ENCODE data around the gene SHANK2. TPM values are rescaled to one million over a fixed set of nuclear protein-coding genes. Genes with fewer than 3 reads are reported as not detected.

SHANK2 gene
- total RNA-seq, 2 experiments from 2014 or later = not detected

GRCh38 chr11:71263386-71263785 is 11.0 kb upstream of the SHANK2 start:
- H3K36me3 ChIP-seq (ENCODE audit: insufficient read depth, low read length) = no peaks in the 10 kb centered on the region
- H3K79me2 ChIP-seq (ENCODE audit: insufficient read depth, low read depth, low read length) = no peaks in the 10 kb centered on the region
- POLR2A ChIA-PET = no interaction called here
- no peaks in the 10 kb centered on the region for H3K9me2 ChIP-seq (ENCODE audit: insufficient read depth, low read length)
- no peak overlapping the region for H3K4me2 ChIP-seq (ENCODE audit: low read length)
- TF ChIP-seq CTCF (conservative IDR thresholded peaks at IDR 0.05; ENCODE audit: low read length) (no peak), EZH2phosphoT487 (IDR thresholded peaks at IDR 0.05; ENCODE audit: borderline replicate concordance, low read depth, low read length) (no peak)
- peaks cover 2% of the 10 kb centered on the region; the same call in 1 of the 2 replicates for H3K9me3 ChIP-seq (ENCODE audit: low read length)
- intact Hi-C loops (cut with micrococcal nuclease; ENCODE audit: unreplicated experiment) = no loop called here
- H3K27ac ChIP-seq (ENCODE audit: low read depth, low read length, poor library complexity, severe bottlenecking) = no peak overlapping the region
- CTCF ChIA-PET (ENCODE audit: unreplicated experiment) = no interaction called here
- H4K20me1 ChIP-seq (ENCODE audit: insufficient read depth, low read length) = no peaks in the 10 kb centered on the region
- H3K4me3 ChIP-seq (ENCODE audit: low read depth, low read length, poor library complexity, severe bottlenecking) = no peak overlapping the region
- H3K4me1 ChIP-seq (ENCODE audit: insufficient read depth, low read length, poor library complexity, severe bottlenecking) = no peaks in the 10 kb centered on the region
- no peak overlapping the region for H2AFZ ChIP-seq (ENCODE audit: low read length)
- no TSS peak for BruUV-seq (replicated peaks)
- no peak for DNase-seq (ENCODE audit: low spot score)

- no TSS peak for BruUV-seq (replicated peaks)
- H2AFZ ChIP-seq (ENCODE audit: low read length) = no peak overlapping the region
- no peaks in the 10 kb centered on the region for H4K20me1 ChIP-seq (ENCODE audit: insufficient read depth, low read length)
- H3K27ac ChIP-seq (ENCODE audit: low read depth, low read length, poor library complexity, severe bottlenecking) = no peak overlapping the region
- TF ChIP-seq CTCF (conservative IDR thresholded peaks at IDR 0.05; ENCODE audit: low read length) (no peak), EZH2phosphoT487 (IDR thresholded peaks at IDR 0.05; ENCODE audit: borderline replicate concordance, low read depth, low read length) (no peak)
- no peak overlapping the region for H3K4me2 ChIP-seq (ENCODE audit: low read length)
- H3K4me3 ChIP-seq (ENCODE audit: low read depth, low read length, poor library complexity, severe bottlenecking) = no peak overlapping the region
- H3K36me3 ChIP-seq (ENCODE audit: insufficient read depth, low read length) = no peaks in the 10 kb centered on the region
- no peak for DNase-seq (ENCODE audit: low spot score)
- no peaks in the 10 kb centered on the region for H3K79me2 ChIP-seq (ENCODE audit: insufficient read depth, low read depth, low read length)
- POLR2A ChIA-PET = interaction anchor here (0.5 to 0.6 kb wide), 2 partner anchors 133 to 524 kb away, joined by 4 to 7 read pairs; no protein-coding TSS in a partner anchor
- no peaks in the 10 kb centered on the region for H3K9me2 ChIP-seq (ENCODE audit: insufficient read depth, low read length)
- no peaks in the 10 kb centered on the region for H3K4me1 ChIP-seq (ENCODE audit: insufficient read depth, low read length, poor library complexity, severe bottlenecking)
- H3K9me3 ChIP-seq (ENCODE audit: low read length) = peaks cover 5% of the 10 kb centered on the region; the same call in 1 of the 2 replicates
- intact Hi-C loops (cut with micrococcal nuclease; ENCODE audit: unreplicated experiment) = loop anchor here (10.0 kb wide), 1 partner anchor 169 kb away; no protein-coding TSS in a partner anchor
- CTCF ChIA-PET (ENCODE audit: unreplicated experiment) = no interaction called here
Observed at GRCh38 chr11:71255800-71256479, 3.6 kb upstream of the SHANK2 start.

GRCh38 chr11:71255323-71255722 is 2.9 kb upstream of the SHANK2 start:
- CTCF ChIA-PET (ENCODE audit: unreplicated experiment) = no interaction called here
- no peak for DNase-seq (ENCODE audit: low spot score)
- H3K9me3 ChIP-seq (ENCODE audit: low read length) = peaks cover 5% of the 10 kb centered on the region; the same call in 1 of the 2 replicates
- H3K4me1 ChIP-seq (ENCODE audit: insufficient read depth, low read length, poor library complexity, severe bottlenecking) = no peaks in the 10 kb centered on the region
- H4K20me1 ChIP-seq (ENCODE audit: insufficient read depth, low read length) = no peaks in the 10 kb centered on the region
- no peak overlapping the region for H3K4me3 ChIP-seq (ENCODE audit: low read depth, low read length, poor library complexity, severe bottlenecking)
- POLR2A ChIA-PET = no interaction called here
- H3K4me2 ChIP-seq (ENCODE audit: low read length) = no peak overlapping the region
- no peak overlapping the region for H3K27ac ChIP-seq (ENCODE audit: low read depth, low read length, poor library complexity, severe bottlenecking)
- TF ChIP-seq EZH2phosphoT487 (IDR thresholded peaks at IDR 0.05; ENCODE audit: borderline replicate concordance, low read depth, low read length) (no peak), CTCF (conservative IDR thresholded peaks at IDR 0.05; ENCODE audit: low read length) (no peak)
- intact Hi-C loops (cut with micrococcal nuclease; ENCODE audit: unreplicated experiment) = loop anchor here (10.0 kb wide), 1 partner anchor 169 kb away; no protein-coding TSS in a partner anchor
- no peaks in the 10 kb centered on the region for H3K9me2 ChIP-seq (ENCODE audit: insufficient read depth, low read length)
- H3K36me3 ChIP-seq (ENCODE audit: insufficient read depth, low read length) = no peaks in the 10 kb centered on the region
- H3K79me2 ChIP-seq (ENCODE audit: insufficient read depth, low read depth, low read length) = no peaks in the 10 kb centered on the region
- H2AFZ ChIP-seq (ENCODE audit: low read length) = no peak overlapping the region
- no TSS peak for BruUV-seq (replicated peaks)

Data from OCI-LY7 (cell line).